ENCODE measurements around the gene MTMR1. TPM values are rescaled to one million over a fixed set of nuclear protein-coding genes. Genes with fewer than 3 reads are reported as not detected.

MTMR1 gene
- total RNA-seq, 1 donor from 2014 or later: 28.4 TPM

- Mint-ChIP-seq H3K9me3 (ENCODE audit: low read depth) (peaks cover 26% of the 10 kb centered on the region), H3K27me3 (no peaks in the 10 kb centered on the region), H3K36me3 (ENCODE audit: insufficient read depth) (peaks cover 15% of the 10 kb centered on the region), H3K4me1 (ENCODE audit: low read depth) (peaks cover 4% of the 10 kb centered on the region), H3K4me3 (ENCODE audit: low read depth) (no peak overlapping the region), H3K27ac (no peak overlapping the region)
- DNase-seq (ENCODE audit: low spot score, unreplicated experiment): no peak
- TF ChIP-seq, protein P1, sequence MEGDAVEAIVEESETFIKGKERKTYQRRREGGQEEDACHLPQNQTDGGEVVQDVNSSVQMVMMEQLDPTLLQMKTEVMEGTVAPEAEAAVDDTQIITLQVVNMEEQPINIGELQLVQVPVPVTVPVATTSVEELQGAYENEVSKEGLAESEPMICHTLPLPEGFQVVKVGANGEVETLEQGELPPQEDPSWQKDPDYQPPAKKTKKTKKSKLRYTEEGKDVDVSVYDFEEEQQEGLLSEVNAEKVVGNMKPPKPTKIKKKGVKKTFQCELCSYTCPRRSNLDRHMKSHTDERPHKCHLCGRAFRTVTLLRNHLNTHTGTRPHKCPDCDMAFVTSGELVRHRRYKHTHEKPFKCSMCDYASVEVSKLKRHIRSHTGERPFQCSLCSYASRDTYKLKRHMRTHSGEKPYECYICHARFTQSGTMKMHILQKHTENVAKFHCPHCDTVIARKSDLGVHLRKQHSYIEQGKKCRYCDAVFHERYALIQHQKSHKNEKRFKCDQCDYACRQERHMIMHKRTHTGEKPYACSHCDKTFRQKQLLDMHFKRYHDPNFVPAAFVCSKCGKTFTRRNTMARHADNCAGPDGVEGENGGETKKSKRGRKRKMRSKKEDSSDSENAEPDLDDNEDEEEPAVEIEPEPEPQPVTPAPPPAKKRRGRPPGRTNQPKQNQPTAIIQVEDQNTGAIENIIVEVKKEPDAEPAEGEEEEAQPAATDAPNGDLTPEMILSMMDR (IDR thresholded peaks at IDR 0.05; ENCODE audit: unreplicated experiment): no peak
These were observed 26.4 kb downstream of the MTMR1 start for GRCh38 chrX:150719621-150720020.

DNA sequence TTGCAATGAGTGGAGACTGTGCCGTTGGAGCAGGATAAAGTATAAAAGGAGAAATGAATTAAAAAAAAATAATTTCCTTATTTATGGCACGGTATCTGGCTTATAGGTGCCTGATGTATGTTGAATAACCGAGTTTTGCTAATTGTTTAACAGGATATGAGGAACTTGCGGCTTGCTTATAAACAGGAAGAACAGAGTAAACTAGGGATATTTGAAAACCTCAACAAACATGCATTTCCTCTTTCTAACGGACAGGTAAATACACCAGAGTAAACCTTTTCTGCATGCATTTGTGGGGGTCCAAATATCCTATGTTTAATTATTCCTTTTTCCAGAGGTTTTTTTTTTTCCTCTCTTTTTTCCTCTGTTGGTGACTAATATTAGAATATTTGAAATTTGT is 36.8 kb downstream of the MTMR1 start:
- DNase-seq (ENCODE audit: low spot score, unreplicated experiment): no peak

DNA sequence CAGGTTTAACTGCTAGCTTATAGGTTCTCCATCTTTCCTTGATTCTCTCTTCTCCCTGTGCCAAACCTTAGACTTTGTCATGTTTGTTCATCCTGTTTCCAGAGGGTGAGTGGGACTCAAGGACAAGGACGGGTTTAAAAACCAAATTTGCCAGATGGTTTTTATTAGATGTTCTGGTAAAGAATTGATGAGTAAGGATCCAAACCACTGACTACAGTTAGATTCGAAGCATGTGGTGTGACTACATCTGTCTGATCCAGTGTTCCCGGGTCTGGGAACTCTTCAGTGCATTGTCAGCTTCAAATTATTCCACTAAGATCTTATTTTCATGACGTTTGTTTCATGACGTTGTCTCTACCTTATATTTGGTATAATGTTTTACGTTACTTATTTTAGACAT is 37.5 kb downstream of the MTMR1 start:
- H3K4me1 Mint-ChIP-seq (ENCODE audit: low read depth): no peaks in the 10 kb centered on the region
- TF ChIP-seq, protein P1 (IDR thresholded peaks at IDR 0.05; ENCODE audit: unreplicated experiment): no peak
- no peak overlapping the region for H3K4me3 Mint-ChIP-seq (ENCODE audit: low read depth)
- no peaks in the 10 kb centered on the region for H3K27me3 Mint-ChIP-seq
- DNase-seq (ENCODE audit: low spot score, unreplicated experiment): no peak
- H3K27ac Mint-ChIP-seq: no peak overlapping the region
- peaks cover 10% of the 10 kb centered on the region for H3K36me3 Mint-ChIP-seq (ENCODE audit: insufficient read depth)
- H3K9me3 Mint-ChIP-seq (ENCODE audit: low read depth): peaks cover 10% of the 10 kb centered on the region

More for the DNA sequence above, 36.8 kb downstream of the MTMR1 start:
- Mint-ChIP-seq H3K9me3 (ENCODE audit: low read depth) (peaks cover 12% of the 10 kb centered on the region), H3K27me3 (no peaks in the 10 kb centered on the region), H3K27ac (no peak overlapping the region), H3K4me3 (ENCODE audit: low read depth) (no peak overlapping the region), H3K4me1 (ENCODE audit: low read depth) (no peaks in the 10 kb centered on the region), H3K36me3 (ENCODE audit: insufficient read depth) (peaks cover 8% of the 10 kb centered on the region)
- TF ChIP-seq, protein P1 (IDR thresholded peaks at IDR 0.05; ENCODE audit: unreplicated experiment): no peak

GRCh38 chrX:150731795-150732194 is 38.6 kb downstream of the MTMR1 start:
- Mint-ChIP-seq H3K4me3 (ENCODE audit: low read depth) (no peak overlapping the region), H3K27me3 (no peaks in the 10 kb centered on the region), H3K4me1 (ENCODE audit: low read depth) (no peaks in the 10 kb centered on the region), H3K36me3 (ENCODE audit: insufficient read depth) (peaks cover 12% of the 10 kb centered on the region), H3K9me3 (ENCODE audit: low read depth) (peaks cover 8% of the 10 kb centered on the region), H3K27ac (no peak overlapping the region)
- no peak for DNase-seq (ENCODE audit: low spot score, unreplicated experiment)
- TF ChIP-seq, protein P1 (IDR thresholded peaks at IDR 0.05; ENCODE audit: unreplicated experiment): no peak

- Mint-ChIP-seq H3K4me3 (ENCODE audit: low read depth) (no peak overlapping the region), H3K36me3 (ENCODE audit: insufficient read depth) (peaks cover 26% of the 10 kb centered on the region), H3K9me3 (ENCODE audit: low read depth) (peaks cover 18% of the 10 kb centered on the region), H3K4me1 (ENCODE audit: low read depth) (no peaks in the 10 kb centered on the region), H3K27me3 (no peaks in the 10 kb centered on the region), H3K27ac (no peak overlapping the region)
- TF ChIP-seq, protein P1 (IDR thresholded peaks at IDR 0.05; ENCODE audit: unreplicated experiment): no peak
- DNase-seq (ENCODE audit: low spot score, unreplicated experiment): no peak
These were observed 43.3 kb downstream of the MTMR1 start for GRCh38 chrX:150736475-150736874.
